ENCODE results near the gene AFAP1. TPM values are rescaled to one million over a fixed set of nuclear protein-coding genes. Genes with fewer than 3 reads are reported as not detected.
A peak's percentile ranks its signal among the peaks of the same experiment; 100 is the strongest.

Gene AFAP1
- total RNA-seq, 4 donors from 2014 or later = 15.8 to 42.9 (median 31.3) TPM

- no peak overlapping the region for H3K27ac ChIP-seq
- H3K4me1 ChIP-seq = no peaks in the 10 kb centered on the region
- no peak overlapping the region for H3K4me3 ChIP-seq
- TF ChIP-seq POLR2A (IDR thresholded peaks at IDR 0.05) (no peak), CTCF (IDR thresholded peaks at IDR 0.05) (no peak)
- H3K9me3 ChIP-seq = no peaks in the 10 kb centered on the region
- peak in 1 of 3 donors; percentile 28 for DNase-seq
- H3K27me3 ChIP-seq = no peaks in the 10 kb centered on the region
- peaks cover 0 to 50% (median 0%) of the 10 kb centered on the region in 3 donors for H3K36me3 ChIP-seq
Measured at GRCh38 chr4:7798178-7798995, 141.3 kb downstream of the AFAP1 start.

- peak in 1 of 3 donors; percentile 11 for DNase-seq
- H3K4me3 ChIP-seq = no peak overlapping the region
- H3K36me3 ChIP-seq = peaks cover 0 to 61% (median 0%) of the 10 kb centered on the region in 3 donors
- no peak for TF ChIP-seq POLR2A (IDR thresholded peaks at IDR 0.05)
- TF ChIP-seq CTCF (IDR thresholded peaks at IDR 0.05) = no peak
- no peaks in the 10 kb centered on the region for H3K27me3 ChIP-seq
- no peaks in the 10 kb centered on the region for H3K4me1 ChIP-seq
- no peak overlapping the region for H3K27ac ChIP-seq
- no peaks in the 10 kb centered on the region for H3K9me3 ChIP-seq
Measured at GRCh38 chr4:7797330-7797729, 142.3 kb downstream of the AFAP1 start.

- Histone ChIP-seq H3K27me3 (no peaks in the 10 kb centered on the region), H3K27ac (no peak overlapping the region), H3K4me1 (no peaks in the 10 kb centered on the region), H3K9me3 (no peaks in the 10 kb centered on the region), H3K4me3 (no peak overlapping the region), H3K36me3 (peaks cover 0 to 66% (median 0%) of the 10 kb centered on the region in 3 donors)
- TF ChIP-seq CTCF (IDR thresholded peaks at IDR 0.05) (no peak), POLR2A (IDR thresholded peaks at IDR 0.05) (no peak)
- peak in 1 of 3 donors; percentile 11 for DNase-seq
Measured at GRCh38 chr4:7795983-7796382, 143.7 kb downstream of the AFAP1 start.

GRCh38 chr4:7793186-7793585, 146.5 kb downstream of the AFAP1 start:
- no peak for DNase-seq
- Histone ChIP-seq H3K36me3 (peaks cover 0 to 39% (median 0%) of the 10 kb centered on the region in 3 donors), H3K27ac (no peak overlapping the region), H3K9me3 (no peaks in the 10 kb centered on the region), H3K27me3 (no peaks in the 10 kb centered on the region), H3K4me3 (no peak overlapping the region), H3K4me1 (no peaks in the 10 kb centered on the region)
- TF ChIP-seq CTCF (IDR thresholded peaks at IDR 0.05) = no peak
- TF ChIP-seq POLR2A (IDR thresholded peaks at IDR 0.05) = no peak

GRCh38 chr4:7792616-7793015, 147.0 kb downstream of the AFAP1 start:
- Histone ChIP-seq H3K27ac (no peak overlapping the region), H3K9me3 (no peaks in the 10 kb centered on the region), H3K36me3 (peaks cover 0 to 35% (median 0%) of the 10 kb centered on the region in 3 donors), H3K27me3 (no peaks in the 10 kb centered on the region), H3K4me3 (no peak overlapping the region), H3K4me1 (no peaks in the 10 kb centered on the region)
- TF ChIP-seq POLR2A (IDR thresholded peaks at IDR 0.05) = no peak
- no peak for TF ChIP-seq CTCF (IDR thresholded peaks at IDR 0.05)
- peak in 1 of 3 donors; percentile 26 for DNase-seq

All from Peyer's patch (tissue), 4 donors.